SK-MEL-5 (cell line): ENCODE measurements around the gene RACGAP1. TPM values are rescaled to one million over a fixed set of nuclear protein-coding genes. Genes with fewer than 3 reads are reported as not detected.

Experiments
- DNase-seq: peaks from one replicate; pipeline ENCODE4 v3.0.0-alpha.2; 2016; ENCODE audit warnings: low read depth, low spot score
- in situ Hi-C: cut with HindIII; loops from 2 replicates; pipeline ENCODE4 v1.10.0; 2016; ENCODE audit warnings: low sequenced_read_pairs, high pct_unique_total_duplicates, low pct_unique_long_range_greater_than_20kb
- total RNA-seq: library from RNA; depleted of rRNA; stranded (reverse); fragments of >200 nt; shearing (Covaris generic); gene quantifications from 2 replicates; pipeline ENCODE4 v1.2.3, GENCODE V29; 2014

The RACGAP1 gene
- total RNA-seq, 1 experiment from 2014 or later = 65.2 TPM

DNA sequence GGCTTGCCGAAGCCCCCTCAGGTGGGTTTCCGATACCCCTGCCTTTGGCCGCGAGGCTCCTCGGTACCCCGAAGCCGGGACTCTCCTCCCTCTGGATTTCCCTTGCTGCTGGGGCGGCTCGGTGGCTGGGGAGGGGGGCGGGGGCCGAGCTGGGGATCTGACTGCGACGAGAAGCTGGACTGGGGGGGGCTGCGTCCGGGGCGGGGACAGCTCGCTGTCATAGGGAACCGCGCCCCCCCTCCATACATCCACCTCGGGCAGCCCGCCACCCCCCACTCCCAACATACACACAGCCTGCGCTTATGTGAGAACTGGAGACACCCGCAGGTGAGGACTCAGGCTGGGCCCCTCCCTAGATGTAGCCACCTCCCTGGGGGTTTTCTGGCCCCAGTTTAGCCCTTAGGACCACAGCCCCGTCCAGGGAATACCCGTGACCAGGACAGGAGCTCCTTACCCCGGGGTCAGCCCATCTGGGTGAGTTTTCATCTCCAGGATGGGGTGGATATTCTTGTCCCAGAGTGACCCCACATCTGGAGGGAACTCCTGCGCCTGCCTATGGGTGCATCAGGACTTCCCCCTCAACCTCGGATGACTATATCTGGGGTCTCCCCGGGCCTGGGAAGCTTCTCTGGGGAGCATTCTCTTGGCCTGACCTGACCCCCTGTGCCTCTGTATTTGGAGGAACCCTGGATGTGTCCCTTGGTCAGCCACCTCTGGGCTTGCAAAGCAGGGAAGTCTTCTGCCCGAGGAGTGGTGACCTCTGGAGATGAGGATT lies 32.8 kb upstream of the RACGAP1 start:
- in situ Hi-C loops = no loop called here
- no peak for DNase-seq

DNA sequence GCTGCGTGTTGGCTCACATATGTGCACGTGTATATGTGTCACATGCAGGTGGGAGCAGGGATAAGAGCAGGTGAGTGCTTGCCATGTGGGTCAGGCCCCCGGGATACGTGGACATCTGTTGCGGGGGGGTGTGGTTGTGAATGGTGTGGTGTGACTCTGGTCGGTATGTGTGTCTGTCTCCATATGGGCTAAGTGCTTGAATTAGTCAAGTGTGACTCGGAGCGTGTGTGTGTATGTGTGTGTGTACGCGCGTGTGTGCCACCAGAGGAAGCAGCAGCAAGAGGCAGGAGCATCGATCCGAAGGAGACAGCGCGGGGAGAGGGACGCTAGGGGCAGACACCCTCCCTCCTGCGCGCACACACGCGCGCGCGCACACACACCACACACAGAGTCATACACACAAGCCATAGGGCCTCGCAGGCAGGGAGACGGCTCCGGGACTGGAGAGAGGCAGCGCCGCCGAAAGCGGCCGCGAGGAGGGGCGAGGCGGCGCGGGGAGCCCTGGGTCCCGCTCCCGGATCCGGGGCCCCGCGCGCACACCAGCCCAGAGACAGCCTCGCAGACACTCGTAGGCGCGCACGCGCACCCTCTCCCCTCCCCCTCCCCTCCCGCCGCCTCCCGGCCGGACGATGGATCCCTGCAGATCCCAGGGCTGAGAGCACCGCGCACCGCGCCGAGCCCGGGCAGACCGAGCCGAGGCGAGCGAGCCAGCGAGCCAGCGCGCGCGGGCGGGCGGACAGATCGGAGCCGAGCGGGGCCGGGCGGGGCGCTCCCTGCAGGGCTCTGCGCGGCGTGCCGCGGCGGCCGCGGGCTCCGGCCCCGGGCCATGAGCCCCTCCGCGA lies 31.9 kb upstream of the RACGAP1 start, which contains the start of gene ASIC1:
ASIC1 (plus strand) TSS at position 597 of the 842 bp plus-strand sequence. CDS start 1,171 bp downstream, outside the sequence.
- in situ Hi-C loops = no loop called here

GRCh38 chr12:50056639-50056976 lies 31.3 kb upstream of the RACGAP1 start:
- in situ Hi-C loops = no loop called here
- DNase-seq = no peak

More for the DNA sequence above, 31.9 kb upstream of the RACGAP1 start, which contains the start of gene ASIC1:
- peak; percentile 65 for DNase-seq

DNA sequence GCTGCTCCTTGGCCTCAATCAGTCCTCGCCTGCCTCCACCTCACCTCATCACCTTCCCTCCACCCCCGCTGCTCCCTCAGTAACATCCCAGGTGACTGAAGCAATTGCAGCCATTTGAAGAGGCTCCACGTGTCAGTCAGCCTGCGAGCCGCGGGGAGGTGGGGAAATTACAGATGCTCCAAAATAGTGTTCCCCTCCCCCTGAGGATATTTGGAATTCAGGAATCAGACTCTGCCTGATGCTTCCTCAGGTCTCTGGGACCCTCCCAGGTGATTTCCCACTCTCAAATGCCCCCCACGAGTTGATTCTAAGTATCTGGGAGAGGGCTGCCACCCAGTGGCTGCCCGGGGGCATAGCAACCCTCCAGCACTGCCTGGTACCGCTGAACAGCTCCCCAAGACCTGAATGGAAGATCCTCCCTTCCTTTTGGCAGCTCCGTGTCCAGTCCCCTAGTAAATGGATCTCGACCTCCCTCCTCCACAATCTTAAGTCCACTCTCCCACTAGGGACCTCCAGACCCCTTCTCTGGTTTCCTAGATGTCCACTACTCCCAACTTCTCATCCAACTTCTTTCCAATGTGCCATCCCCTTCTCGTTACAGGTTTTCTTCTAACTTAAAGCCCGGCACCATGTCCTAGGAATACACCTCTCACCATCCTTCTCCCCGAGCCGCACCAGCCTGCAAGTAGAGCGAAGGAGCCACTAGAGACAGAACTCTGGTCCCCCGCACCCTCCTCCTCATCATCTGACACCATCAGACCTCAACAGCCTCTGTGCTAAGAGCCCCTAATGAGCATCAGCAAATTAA lies 30.7 kb upstream of the RACGAP1 start:
- in situ Hi-C loops = no loop called here
- peak; percentile 55 for DNase-seq

GRCh38 chr12:50053583-50053982 lies 28.3 kb upstream of the RACGAP1 start:
- no peak for DNase-seq
- in situ Hi-C loops = no loop called here

DNA sequence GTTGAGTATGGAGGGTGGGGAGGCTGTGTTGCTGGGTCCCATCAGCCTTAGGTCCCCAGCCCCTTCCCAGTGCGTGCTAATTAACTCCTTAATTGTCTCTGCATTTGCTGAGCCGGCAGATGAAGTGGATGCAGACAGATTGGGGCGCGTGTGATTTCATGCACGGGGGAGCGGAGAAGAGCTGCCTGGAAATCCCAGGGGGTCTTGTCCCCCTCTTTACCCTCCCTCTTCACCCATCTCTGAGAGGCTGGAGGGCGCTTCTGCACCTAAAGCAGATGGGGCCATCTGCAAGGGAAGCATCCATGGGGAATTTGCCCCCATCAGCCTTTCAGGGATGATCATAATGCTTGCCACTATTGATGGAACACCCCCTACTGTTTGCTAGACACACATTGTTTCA lies 27.7 kb upstream of the RACGAP1 start:
- in situ Hi-C loops = no loop called here
- DNase-seq = no peak

DNA sequence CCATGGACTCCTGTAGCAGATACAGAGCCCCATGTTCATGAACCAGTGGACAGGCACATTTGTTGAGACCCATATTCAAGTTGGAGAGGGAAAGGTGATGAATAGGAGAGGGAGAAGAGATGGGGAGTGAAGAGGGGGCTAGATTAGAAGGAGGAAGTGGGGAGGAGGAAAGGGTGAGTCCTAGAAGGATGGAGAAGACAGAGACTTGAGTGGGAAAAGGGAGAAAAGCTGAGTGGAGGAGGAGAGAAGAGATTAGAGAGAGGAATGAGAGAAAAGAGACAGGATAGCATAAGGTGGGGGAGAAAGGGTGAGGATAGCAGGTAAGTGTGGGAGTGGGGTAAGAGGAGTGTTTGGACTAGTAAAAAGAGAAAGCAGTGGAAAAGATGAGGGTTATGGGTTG lies 27.2 kb upstream of the RACGAP1 start:
- in situ Hi-C loops = no loop called here
- DNase-seq = no peak

DNA sequence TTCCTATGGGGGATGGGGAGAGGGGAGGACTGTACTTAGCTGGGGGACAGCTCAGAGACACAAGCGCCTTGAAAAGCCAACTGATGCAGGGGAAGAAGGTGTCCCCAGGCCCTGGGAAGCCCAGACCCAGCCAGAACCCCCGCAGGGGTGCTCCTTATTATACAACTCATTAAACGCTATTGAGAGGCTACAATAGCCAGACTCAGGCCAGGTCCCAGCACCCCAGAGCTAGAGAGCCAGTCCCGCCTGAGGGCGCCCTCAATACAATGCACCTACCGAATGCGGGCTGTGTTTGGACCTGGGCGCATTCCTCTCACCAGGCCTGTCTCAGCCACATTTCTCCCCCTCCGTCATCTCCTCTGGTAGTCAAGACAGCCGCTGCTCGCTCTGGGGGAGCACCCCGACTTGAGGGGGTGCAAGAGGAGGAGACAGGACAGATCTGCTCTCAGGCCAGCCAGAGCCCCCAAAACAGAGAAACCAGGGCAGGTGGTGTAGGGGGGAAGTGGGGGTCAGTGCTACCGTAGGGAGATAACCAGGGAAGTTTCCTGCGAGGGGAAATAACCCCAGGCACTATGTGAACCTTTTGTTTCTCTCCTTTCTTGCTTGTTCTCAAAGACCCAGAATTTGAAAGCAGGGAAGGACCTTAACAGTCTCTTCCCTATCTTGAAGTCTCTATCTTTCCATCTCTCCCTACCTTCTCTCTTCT lies 26.0 kb upstream of the RACGAP1 start:
- in situ Hi-C loops = no loop called here
- no peak for DNase-seq

DNA sequence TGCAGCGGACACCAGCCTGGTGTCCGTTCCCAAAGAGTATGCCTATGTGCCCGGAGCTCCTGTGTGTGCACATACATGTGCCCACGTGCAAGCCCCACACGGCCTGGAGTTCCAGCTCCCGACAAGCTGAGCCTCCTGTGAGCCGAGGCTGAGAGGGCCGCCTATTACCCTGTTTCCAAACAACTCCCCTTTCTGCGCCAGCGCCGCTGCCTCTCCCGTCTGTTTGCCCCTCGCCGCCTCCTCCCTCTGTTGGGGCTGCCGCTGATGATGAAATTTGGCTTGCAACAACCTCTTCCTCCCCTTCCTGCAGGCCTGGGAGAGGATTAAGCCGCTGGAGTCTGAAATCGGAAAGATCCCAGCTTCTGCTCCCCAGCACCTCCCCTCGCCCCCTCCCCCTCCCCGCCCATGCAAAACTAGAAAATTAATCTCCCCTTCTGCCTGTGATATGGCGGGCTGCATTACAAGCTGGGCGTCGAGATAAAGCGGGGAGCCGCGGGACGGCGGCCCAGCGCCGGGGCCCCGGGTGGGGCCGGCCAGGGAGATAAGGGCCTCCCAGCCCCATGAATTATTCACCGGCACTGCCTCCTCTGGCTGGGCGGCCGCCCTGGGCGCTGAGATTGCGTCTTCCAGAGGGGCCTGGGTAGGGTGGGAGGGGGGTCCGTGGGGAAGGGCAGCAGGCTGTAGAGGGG lies 25.3 kb upstream of the RACGAP1 start:
- DNase-seq = no peak
- in situ Hi-C loops = no loop called here

DNA sequence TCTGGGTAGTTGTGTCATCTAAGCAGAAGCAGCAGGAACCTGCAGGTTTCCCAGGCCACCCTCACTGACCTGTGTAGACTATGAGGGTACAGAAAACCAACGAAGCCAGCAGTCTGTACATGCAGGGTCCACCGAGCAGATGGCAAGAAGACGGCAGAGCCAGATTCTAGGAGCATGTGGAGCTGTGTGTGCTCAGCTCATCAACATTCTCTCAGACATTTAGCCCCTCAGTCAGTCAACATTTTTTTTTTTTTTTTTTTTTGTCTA lies 24.8 kb upstream of the RACGAP1 start:
- no peak for DNase-seq
- in situ Hi-C loops = no loop called here

GRCh38 chr12:50049254-50050118 lies 24.2 kb upstream of the RACGAP1 start:
- no peak for DNase-seq
- in situ Hi-C loops = no loop called here

DNA sequence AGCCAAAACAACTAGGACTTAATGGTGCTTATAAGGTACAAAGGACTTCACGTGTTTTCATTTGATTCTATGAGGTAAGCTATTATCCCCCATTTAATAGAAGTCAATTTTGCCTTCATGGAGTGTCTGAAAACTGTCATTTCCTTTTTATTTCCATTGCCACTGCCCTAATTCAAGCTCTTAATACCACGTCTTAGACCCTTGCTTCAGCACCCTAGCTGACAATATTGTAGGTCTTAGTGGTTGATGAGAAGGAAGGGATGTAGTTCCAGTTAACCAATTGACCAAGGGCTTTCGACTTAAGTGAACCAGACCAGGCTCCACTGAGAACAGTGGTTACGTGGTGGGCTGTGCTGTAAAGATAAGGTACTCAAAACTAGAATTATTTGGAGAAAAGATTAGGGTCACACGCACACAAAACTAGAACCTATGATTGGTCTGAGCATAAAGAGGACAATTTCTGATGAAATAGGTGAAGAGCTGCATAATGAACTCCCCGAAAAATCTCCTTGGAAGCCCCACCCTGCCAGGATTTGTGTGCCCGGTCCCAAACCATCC lies 22.5 kb upstream of the RACGAP1 start:
- in situ Hi-C loops = no loop called here
- DNase-seq = no peak

DNA sequence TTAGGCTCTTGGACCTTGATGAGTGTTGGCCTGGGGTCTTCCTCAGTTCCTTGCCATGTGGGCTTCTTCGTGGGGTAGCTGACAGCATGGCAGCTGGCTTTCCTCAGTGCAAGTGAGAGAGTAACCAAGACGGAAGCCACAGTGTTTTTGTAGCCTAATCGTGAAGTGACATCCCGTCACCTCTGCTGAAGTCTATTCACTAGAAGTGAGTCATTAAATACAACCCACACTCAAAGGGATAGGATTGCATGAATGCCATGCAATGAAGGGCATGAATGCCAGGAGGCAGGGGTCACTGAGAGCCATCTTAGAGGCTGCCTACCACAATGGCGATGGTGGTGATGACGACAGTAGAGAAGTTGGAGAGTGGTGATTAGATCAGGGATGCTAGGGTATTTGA lies 18.6 kb upstream of the RACGAP1 start:
- DNase-seq = no peak
- in situ Hi-C loops = no loop called here

GRCh38 chr12:50043308-50043707 lies 18.0 kb upstream of the RACGAP1 start:
- in situ Hi-C loops = no loop called here
- no peak for DNase-seq

DNA sequence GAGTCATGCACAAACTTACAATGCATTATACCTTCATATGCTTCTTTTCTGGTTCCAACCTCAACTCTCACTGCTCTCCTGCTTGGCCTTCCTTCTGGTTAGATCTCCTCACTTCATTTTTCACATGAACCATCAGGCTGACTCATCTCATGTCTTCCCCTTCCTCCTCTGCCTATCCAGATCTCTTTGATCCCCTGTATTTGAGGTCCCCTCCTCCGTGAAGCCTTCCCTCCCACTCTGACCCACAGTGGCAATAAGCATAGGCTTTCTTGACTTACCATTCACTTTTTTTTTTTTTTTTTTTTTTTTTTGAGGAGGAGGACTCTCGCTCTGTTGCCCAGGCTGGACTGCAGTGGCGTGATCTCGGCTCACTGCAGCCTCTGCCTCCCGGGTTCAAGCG lies 17.4 kb upstream of the RACGAP1 start:
- in situ Hi-C loops = no loop called here
- no peak for DNase-seq

- in situ Hi-C loops = no loop called here
- no peak for DNase-seq
These were observed 16.7 kb upstream of the RACGAP1 start for GRCh38 chr12:50041962-50042361.
